ENCODE results near the gene TTLL6. TPM values are rescaled to one million over a fixed set of nuclear protein-coding genes. Genes with fewer than 3 reads are reported as not detected.

The TTLL6 gene
- total RNA-seq, 1 donor from 2014 or later, result not detected

DNA sequence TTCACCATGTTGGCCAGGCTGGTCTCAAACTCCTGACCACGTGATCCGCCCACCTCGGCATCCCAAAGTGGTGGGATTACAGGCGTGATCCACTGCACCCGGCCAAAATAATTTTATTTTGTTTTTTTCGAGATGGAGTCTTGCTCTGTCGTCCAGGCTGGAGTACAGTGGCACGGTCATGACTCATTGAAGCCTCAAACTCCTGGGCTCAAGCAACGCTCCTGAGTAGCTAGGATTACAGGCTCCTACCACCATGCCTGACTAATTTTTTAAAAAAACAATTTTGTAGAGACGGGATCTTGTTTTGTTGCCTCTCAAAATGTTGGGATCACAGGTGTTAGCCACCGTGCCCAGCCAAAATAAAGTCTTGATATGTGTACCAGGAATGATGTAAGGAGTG is 2.4 kb upstream of the TTLL6 start:
- no peaks in the 10 kb centered on the region for H3K79me2 ChIP-seq (ENCODE audit: insufficient read depth, low read length)
- H3K27me3 ChIP-seq (ENCODE audit: insufficient read depth, low read length), result peaks cover 15% of the 10 kb centered on the region
- H3K9me3 ChIP-seq (ENCODE audit: insufficient read depth, low read depth, low read length), result no peaks in the 10 kb centered on the region
- no peak overlapping the region for H3K4me3 ChIP-seq (ENCODE audit: insufficient read depth, low read depth, low read length)
- TF ChIP-seq CTCF (IDR thresholded peaks at IDR 0.05; ENCODE audit: insufficient read depth, low read depth, low read length), result no peak
- no peak for TF ChIP-seq EZH2 (IDR thresholded peaks at IDR 0.05; ENCODE audit: insufficient read depth, low read length)
- H3K4me2 ChIP-seq (ENCODE audit: low read length), result no peak overlapping the region
- H3K9me3 Mint-ChIP-seq (ENCODE audit: unreplicated experiment), result no peaks in the 10 kb centered on the region
- no peaks in the 10 kb centered on the region for H3K36me3 Mint-ChIP-seq (ENCODE audit: low read depth, unreplicated experiment)
- no peak overlapping the region for H3K27ac ChIP-seq (ENCODE audit: low read depth, low read length)
- H3K4me3 Mint-ChIP-seq (ENCODE audit: unreplicated experiment), result no peak overlapping the region
- H3K36me3 ChIP-seq (ENCODE audit: insufficient read depth, low read length), result no peaks in the 10 kb centered on the region
- H3K27me3 Mint-ChIP-seq (ENCODE audit: low read depth, unreplicated experiment), result peaks cover 39% of the 10 kb centered on the region
- no peak for DNase-seq (ENCODE audit: low read depth)
- H3K27ac Mint-ChIP-seq (ENCODE audit: unreplicated experiment), result no peak overlapping the region
- no peak overlapping the region for H2AFZ ChIP-seq (ENCODE audit: low read depth, low read length)
- peaks cover 4% of the 10 kb centered on the region for H3K4me1 ChIP-seq (ENCODE audit: insufficient read depth, low read length)
- H4K20me1 ChIP-seq (ENCODE audit: insufficient read depth, low read length), result no peaks in the 10 kb centered on the region
- FAIRE-seq, result no peak
- no peak overlapping the region for H3K9ac ChIP-seq (ENCODE audit: low read length)
- no peaks in the 10 kb centered on the region for H3K4me1 Mint-ChIP-seq (ENCODE audit: low read depth, unreplicated experiment)

DNA sequence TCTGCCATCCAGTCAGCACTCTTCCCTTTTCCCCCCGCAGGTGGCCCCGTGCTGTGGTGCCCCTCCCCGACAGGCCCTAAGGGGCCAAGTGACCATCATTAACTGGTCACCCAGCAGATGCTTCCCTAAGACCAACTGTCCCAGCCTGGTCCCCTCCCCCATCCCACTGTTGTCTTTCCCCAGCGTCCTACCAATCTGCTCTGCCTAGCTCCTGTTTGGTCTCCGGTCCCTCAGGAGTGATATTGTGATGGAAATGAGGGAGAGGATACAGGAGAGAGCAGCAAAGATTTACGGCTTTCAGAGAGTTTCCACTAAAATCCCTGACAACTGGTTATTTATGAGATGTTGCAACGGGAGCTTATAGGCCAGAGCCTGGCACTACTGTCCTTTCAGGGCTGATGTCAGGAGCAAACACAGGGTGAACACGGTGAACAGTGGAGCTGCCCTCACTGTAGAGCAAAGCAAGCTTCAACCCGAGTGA is 1.4 kb upstream of the TTLL6 start:
- H2AFZ ChIP-seq (ENCODE audit: low read depth, low read length), result peak overlapping the region; percentile 7
- H3K27me3 Mint-ChIP-seq (ENCODE audit: low read depth, unreplicated experiment), result peaks cover 44% of the 10 kb centered on the region
- no peak for DNase-seq (ENCODE audit: low read depth)
- no peaks in the 10 kb centered on the region for H3K9me3 Mint-ChIP-seq (ENCODE audit: unreplicated experiment)
- H3K4me1 Mint-ChIP-seq (ENCODE audit: low read depth, unreplicated experiment), result no peaks in the 10 kb centered on the region
- H3K27ac Mint-ChIP-seq (ENCODE audit: unreplicated experiment), result no peak overlapping the region
- H3K4me3 Mint-ChIP-seq (ENCODE audit: unreplicated experiment), result no peak overlapping the region
- no peaks in the 10 kb centered on the region for H4K20me1 ChIP-seq (ENCODE audit: insufficient read depth, low read length)
- no peaks in the 10 kb centered on the region for H3K79me2 ChIP-seq (ENCODE audit: insufficient read depth, low read length)
- no peak overlapping the region for H3K27ac ChIP-seq (ENCODE audit: low read depth, low read length)
- no peak overlapping the region for H3K9ac ChIP-seq (ENCODE audit: low read length)
- no peak overlapping the region for H3K4me3 ChIP-seq (ENCODE audit: insufficient read depth, low read depth, low read length)
- peaks cover 20% of the 10 kb centered on the region for H3K27me3 ChIP-seq (ENCODE audit: insufficient read depth, low read length)
- no peaks in the 10 kb centered on the region for H3K36me3 ChIP-seq (ENCODE audit: insufficient read depth, low read length)
- peaks cover 4% of the 10 kb centered on the region for H3K4me1 ChIP-seq (ENCODE audit: insufficient read depth, low read length)
- no peak overlapping the region for H3K4me2 ChIP-seq (ENCODE audit: low read length)
- FAIRE-seq, result no peak
- H3K9me3 ChIP-seq (ENCODE audit: insufficient read depth, low read depth, low read length), result no peaks in the 10 kb centered on the region
- TF ChIP-seq EZH2 (IDR thresholded peaks at IDR 0.05; ENCODE audit: insufficient read depth, low read length) (no peak), CTCF (IDR thresholded peaks at IDR 0.05; ENCODE audit: insufficient read depth, low read depth, low read length) (no peak)
- no peaks in the 10 kb centered on the region for H3K36me3 Mint-ChIP-seq (ENCODE audit: low read depth, unreplicated experiment)

GRCh38 chr17:48816438-48816773 is 623 bp downstream of the TTLL6 start:
- Mint-ChIP-seq H3K27ac (ENCODE audit: unreplicated experiment) (no peak overlapping the region), H3K27me3 (ENCODE audit: low read depth, unreplicated experiment) (peaks cover 55% of the 10 kb centered on the region), H3K36me3 (ENCODE audit: low read depth, unreplicated experiment) (no peaks in the 10 kb centered on the region), H3K4me1 (ENCODE audit: low read depth, unreplicated experiment) (no peaks in the 10 kb centered on the region), H3K9me3 (ENCODE audit: unreplicated experiment) (no peaks in the 10 kb centered on the region), H3K4me3 (ENCODE audit: unreplicated experiment) (peak overlapping the region; percentile 75)
- Histone ChIP-seq H2AFZ (ENCODE audit: low read depth, low read length) (peak overlapping the region; percentile 52), H3K36me3 (ENCODE audit: insufficient read depth, low read length) (no peaks in the 10 kb centered on the region), H3K27ac (ENCODE audit: low read depth, low read length) (no peak overlapping the region), H3K4me3 (ENCODE audit: insufficient read depth, low read depth, low read length) (no peak overlapping the region), H3K4me1 (ENCODE audit: insufficient read depth, low read length) (peaks cover 4% of the 10 kb centered on the region), H3K4me2 (ENCODE audit: low read length) (peak overlapping the region; percentile 93), H3K9ac (ENCODE audit: low read length) (no peak overlapping the region), H3K27me3 (ENCODE audit: insufficient read depth, low read length) (peaks cover 34% of the 10 kb centered on the region), H4K20me1 (ENCODE audit: insufficient read depth, low read length) (no peaks in the 10 kb centered on the region), H3K9me3 (ENCODE audit: insufficient read depth, low read depth, low read length) (no peaks in the 10 kb centered on the region), H3K79me2 (ENCODE audit: insufficient read depth, low read length) (no peaks in the 10 kb centered on the region)
- DNase-seq (ENCODE audit: low read depth), result no peak
- FAIRE-seq, result no peak
- TF ChIP-seq CTCF (IDR thresholded peaks at IDR 0.05; ENCODE audit: insufficient read depth, low read depth, low read length), result no peak
- TF ChIP-seq EZH2 (IDR thresholded peaks at IDR 0.05; ENCODE audit: insufficient read depth, low read length), result no peak

All from astrocyte (in vitro differentiated cells and primary cell).